OCI-M1 (cell line): ENCODE measurements around the gene ATG13.

Experiments used
- DNase-seq: peaks from one replicate; lab custom pipeline; 2025; lab: John Stamatoyannopoulos, UW

ATG13 gene

GRCh38 chr11:46607516-46607915, 9.8 kb upstream of the ATG13 start:
- no peak for DNase-seq

- no peak for DNase-seq
Observed at GRCh38 chr11:46609386-46609785, 8.0 kb upstream of the ATG13 start.

GRCh38 chr11:46611526-46612304, 5.6 kb upstream of the ATG13 start:
- DNase-seq: peak; percentile 84

GRCh38 chr11:46612326-46612725, 5.0 kb upstream of the ATG13 start:
- peak; percentile 74 for DNase-seq

GRCh38 chr11:46615756-46616155, 1.6 kb upstream of the ATG13 start:
- no peak for DNase-seq

- DNase-seq: no peak
Observed at GRCh38 chr11:46616551-46617133, 711 bp upstream of the ATG13 start.

GRCh38 chr11:46617972-46618314, 590 bp downstream of the ATG13 start:
- no peak for DNase-seq

- peak; percentile 56 for DNase-seq
Observed at GRCh38 chr11:46618837-46619236, 1.5 kb downstream of the ATG13 start.

GRCh38 chr11:46625406-46625805, 8.1 kb downstream of the ATG13 start:
- DNase-seq: no peak

GRCh38 chr11:46628961-46629360, 11.6 kb downstream of the ATG13 start:
- DNase-seq: no peak

- no peak for DNase-seq
Observed at GRCh38 chr11:46630237-46630636, 12.9 kb downstream of the ATG13 start.

GRCh38 chr11:46631676-46632075, 14.3 kb downstream of the ATG13 start:
- DNase-seq: no peak

- no peak for DNase-seq
Observed at GRCh38 chr11:46632502-46632901, 15.1 kb downstream of the ATG13 start.

GRCh38 chr11:46633291-46634217, 16.2 kb downstream of the ATG13 start:
- no peak for DNase-seq

- no peak for DNase-seq
Observed at GRCh38 chr11:46635557-46636139, 18.3 kb downstream of the ATG13 start.

GRCh38 chr11:46637546-46637945, 20.2 kb downstream of the ATG13 start:
- no peak for DNase-seq

- no peak for DNase-seq
Observed at GRCh38 chr11:46639197-46639839, 22.0 kb downstream of the ATG13 start.

- DNase-seq: no peak
Observed at GRCh38 chr11:46640036-46640788, 22.9 kb downstream of the ATG13 start.

- no peak for DNase-seq
Observed at GRCh38 chr11:46641639-46642038, 24.3 kb downstream of the ATG13 start.

GRCh38 chr11:46642627-46643335, 25.4 kb downstream of the ATG13 start:
- no peak for DNase-seq

- no peak for DNase-seq
Observed at GRCh38 chr11:46643531-46643930, 26.2 kb downstream of the ATG13 start.
